Neutrophil (primary cell): Measurements from ENCODE around the gene IDE.
A peak's percentile ranks its signal among the peaks of the same experiment; 100 is the strongest.
"Not testable (repeated sequence)": the region's sequence is repeated elsewhere in the genome, so short reads cannot be mapped to it uniquely, and the experiment has no call there.

Experiments
- H3K27ac ChIP-seq: fragments of 200-600 bp; sonication (generic); 2 replicates; pipeline ENCODE4 v1.5.1; 2016; ENCODE audit warnings: mild to moderate bottlenecking, moderate library complexity
- H3K27me3 ChIP-seq: fragments of 200-600 bp; sonication (generic); 2 replicates; pipeline ENCODE4 v1.6.0; 2016; ENCODE audit warnings: mild to moderate bottlenecking
- H3K36me3 ChIP-seq: fragments of 200-600 bp; sonication (generic); 2 replicates; pipeline ENCODE4 v1.5.1; 2017
- H3K4me1 ChIP-seq, 2 experiments: fragments of 200-600 bp in 1 of 2; sonication (generic) in 1 of 2; 1 replicate in 1 of 2; 2 replicates in 1 of 2; pipeline versions ENCODE4 v1.5.1 to v1.6.1; 2013 to 2016; ENCODE audit warnings: low read depth in 1 of 2, low read length in 1 of 2, mild to moderate bottlenecking in 1 of 2, moderate library complexity in 1 of 2; ENCODE audit not compliant: control insufficient read depth in 1 of 2, insufficient read depth in 1 of 2
- H3K4me3 ChIP-seq, 2 experiments: fragments of 200-600 bp in 1 of 2; sonication (generic) in 1 of 2; 1 replicate in 1 of 2; 2 replicates in 1 of 2; pipeline ENCODE4 v1.5.1; 2013 to 2016; ENCODE audit warnings: low read depth in 1 of 2, low read length in 1 of 2, mild to moderate bottlenecking in 1 of 2, moderate library complexity in 1 of 2
- H3K9me3 ChIP-seq: fragments of 200-600 bp; sonication (generic); 2 replicates; pipeline ENCODE4 v1.5.1; 2016
- TF ChIP-seq, protein P1 (sequence below): fragments of 200-600 bp; sonication (generic); IDR thresholded peaks from 2 replicates; pipeline ENCODE4 v1.5.1; 2016; ENCODE audit warnings: antibody characterized with exemption

Gene IDE

GRCh38 chr10:92572362-92573090, 1.4 kb downstream of the IDE start:
- Histone ChIP-seq H3K27ac (no peak overlapping the region), H3K9me3 (no peaks in the 10 kb centered on the region), H3K27me3 (no peaks in the 10 kb centered on the region), H3K4me3 (peak overlapping the region; percentile 87 to 95), H3K36me3 (no peaks in the 10 kb centered on the region), H3K4me1 (peaks cover 29 to 38% of the 10 kb centered on the region in 2 experiments)
- TF ChIP-seq, protein P1, sequence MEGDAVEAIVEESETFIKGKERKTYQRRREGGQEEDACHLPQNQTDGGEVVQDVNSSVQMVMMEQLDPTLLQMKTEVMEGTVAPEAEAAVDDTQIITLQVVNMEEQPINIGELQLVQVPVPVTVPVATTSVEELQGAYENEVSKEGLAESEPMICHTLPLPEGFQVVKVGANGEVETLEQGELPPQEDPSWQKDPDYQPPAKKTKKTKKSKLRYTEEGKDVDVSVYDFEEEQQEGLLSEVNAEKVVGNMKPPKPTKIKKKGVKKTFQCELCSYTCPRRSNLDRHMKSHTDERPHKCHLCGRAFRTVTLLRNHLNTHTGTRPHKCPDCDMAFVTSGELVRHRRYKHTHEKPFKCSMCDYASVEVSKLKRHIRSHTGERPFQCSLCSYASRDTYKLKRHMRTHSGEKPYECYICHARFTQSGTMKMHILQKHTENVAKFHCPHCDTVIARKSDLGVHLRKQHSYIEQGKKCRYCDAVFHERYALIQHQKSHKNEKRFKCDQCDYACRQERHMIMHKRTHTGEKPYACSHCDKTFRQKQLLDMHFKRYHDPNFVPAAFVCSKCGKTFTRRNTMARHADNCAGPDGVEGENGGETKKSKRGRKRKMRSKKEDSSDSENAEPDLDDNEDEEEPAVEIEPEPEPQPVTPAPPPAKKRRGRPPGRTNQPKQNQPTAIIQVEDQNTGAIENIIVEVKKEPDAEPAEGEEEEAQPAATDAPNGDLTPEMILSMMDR: no peak

GRCh38 chr10:92571649-92572048, 2.2 kb downstream of the IDE start:
- H3K4me3 ChIP-seq: no peak overlapping the region
- H3K27me3 ChIP-seq: no peaks in the 10 kb centered on the region
- H3K36me3 ChIP-seq: no peaks in the 10 kb centered on the region
- no peaks in the 10 kb centered on the region for H3K9me3 ChIP-seq
- H3K4me1 ChIP-seq: peaks cover 29 to 37% of the 10 kb centered on the region in 2 experiments
- no peak overlapping the region for H3K27ac ChIP-seq
- TF ChIP-seq, protein P1: no peak

DNA sequence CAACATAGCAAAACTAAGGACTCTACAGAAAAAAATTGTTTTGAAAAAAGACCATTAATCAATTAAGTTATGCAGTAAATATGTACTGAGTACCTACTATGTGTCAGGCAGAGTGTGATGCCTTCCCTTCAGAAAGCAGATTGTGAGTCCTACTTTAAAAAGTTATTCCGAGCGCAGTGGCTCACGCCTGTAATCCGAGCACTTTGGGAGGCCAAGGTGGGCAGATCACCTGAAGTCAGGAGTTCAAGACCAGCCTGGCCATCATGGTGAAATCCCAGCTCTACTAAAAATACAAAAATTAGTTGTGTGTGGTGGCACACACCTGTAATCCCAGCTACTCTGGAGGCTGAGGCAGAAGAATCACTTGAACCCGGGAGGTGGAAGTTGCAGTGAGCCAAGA, 4.2 kb downstream of the IDE start:
- not testable (repeated sequence) for H3K9me3 ChIP-seq, H3K27me3 ChIP-seq, H3K36me3 ChIP-seq

DNA sequence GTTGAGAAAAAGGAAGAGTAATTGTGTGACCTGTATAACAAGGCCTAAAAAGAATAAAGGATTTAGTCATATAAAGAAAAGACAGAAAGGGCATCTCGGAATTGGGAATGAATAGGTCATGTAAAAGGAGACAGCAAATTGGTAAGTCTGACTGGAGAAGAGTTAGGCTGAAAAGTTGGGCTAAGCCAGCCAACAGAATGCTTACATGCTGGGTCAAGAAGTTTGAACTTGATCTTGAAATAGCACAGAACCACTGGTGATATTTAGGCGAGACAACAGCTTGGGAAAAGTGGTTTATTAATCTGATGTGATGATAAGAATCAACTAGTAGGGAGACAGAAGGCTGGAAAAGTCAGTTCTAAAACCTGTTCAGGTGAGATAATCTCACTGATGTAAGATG, 4.8 kb downstream of the IDE start:
- no peaks in the 10 kb centered on the region for H3K36me3 ChIP-seq
- H3K4me1 ChIP-seq: peaks cover 9 to 12% of the 10 kb centered on the region in 2 experiments
- H3K9me3 ChIP-seq: no peaks in the 10 kb centered on the region
- no peaks in the 10 kb centered on the region for H3K27me3 ChIP-seq
- no peak overlapping the region for H3K27ac ChIP-seq
- no peak overlapping the region for H3K4me3 ChIP-seq
- TF ChIP-seq, protein P1: no peak

More for the DNA sequence above, 4.2 kb downstream of the IDE start:
- peaks cover 12 to 17% of the 10 kb centered on the region in 2 experiments for H3K4me1 ChIP-seq
- H3K4me3 ChIP-seq, H3K27ac ChIP-seq: not testable (repeated sequence)

DNA sequence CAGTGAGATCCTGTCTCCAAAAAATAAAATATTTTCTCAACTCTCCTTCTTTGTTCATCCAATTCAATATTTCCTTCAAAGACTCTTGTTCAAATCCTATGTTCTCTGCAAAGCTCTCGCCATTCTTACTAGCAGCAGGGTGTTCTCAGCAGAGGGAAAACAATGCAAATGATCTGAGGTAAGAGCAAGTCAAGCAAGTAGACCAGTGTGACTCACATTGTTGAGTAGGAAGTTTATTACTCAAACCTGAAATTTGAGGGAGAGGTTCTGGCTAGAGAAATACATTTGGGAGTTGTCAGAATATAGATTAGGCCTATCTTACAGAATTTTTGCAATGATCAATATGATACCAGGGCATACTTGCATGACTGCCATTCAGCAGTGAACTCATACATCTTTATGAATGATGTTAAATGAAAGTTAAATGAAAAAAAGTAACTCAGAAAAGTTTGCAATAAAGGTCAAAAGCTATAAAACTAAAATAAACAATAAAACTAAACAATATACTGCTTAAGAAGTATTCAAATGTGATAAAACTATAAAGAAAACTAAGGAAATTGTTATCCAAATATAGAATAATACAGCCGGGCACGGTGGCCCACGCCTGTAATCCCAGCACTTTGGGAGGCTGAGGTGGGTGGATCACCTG, 5.8 kb downstream of the IDE start:
- no peak overlapping the region for H3K4me3 ChIP-seq
- TF ChIP-seq, protein P1: no peak
- no peaks in the 10 kb centered on the region for H3K9me3 ChIP-seq
- no peaks in the 10 kb centered on the region for H3K36me3 ChIP-seq
- peaks cover 6 to 7% of the 10 kb centered on the region in 2 experiments for H3K4me1 ChIP-seq
- H3K27ac ChIP-seq: no peak overlapping the region
- H3K27me3 ChIP-seq: no peaks in the 10 kb centered on the region

DNA sequence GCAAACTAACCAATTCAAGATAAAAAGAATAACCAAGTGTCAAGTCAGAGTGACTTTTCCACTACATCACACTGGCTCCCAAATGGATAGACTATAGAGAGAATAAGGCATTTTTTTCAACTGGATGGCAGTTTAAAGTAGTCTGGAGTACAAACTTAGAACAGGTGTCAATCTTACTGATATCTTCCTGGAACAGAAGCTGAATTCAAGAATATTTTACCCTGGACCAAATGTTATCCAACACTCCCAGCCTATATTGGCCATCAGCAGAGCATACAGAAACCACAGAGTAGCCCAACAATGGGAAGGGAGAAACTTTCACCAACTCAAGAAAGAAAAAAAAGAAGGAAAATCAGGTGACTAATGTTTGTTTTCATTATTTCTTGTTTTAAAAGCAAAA, 11.5 kb downstream of the IDE start:
- Histone ChIP-seq H3K36me3 (peaks cover 6% of the 10 kb centered on the region), H3K4me1 (no peaks in the 10 kb centered on the region)
- TF ChIP-seq, protein P1: no peak

More for the DNA sequence above, 11.5 kb downstream of the IDE start:
- no peaks in the 10 kb centered on the region for H3K27me3 ChIP-seq
- no peak overlapping the region for H3K4me3 ChIP-seq
- no peaks in the 10 kb centered on the region for H3K9me3 ChIP-seq
- no peak overlapping the region for H3K27ac ChIP-seq
